ENCODE measurements around the gene CTNNA2.

CTNNA2 gene

DNA sequence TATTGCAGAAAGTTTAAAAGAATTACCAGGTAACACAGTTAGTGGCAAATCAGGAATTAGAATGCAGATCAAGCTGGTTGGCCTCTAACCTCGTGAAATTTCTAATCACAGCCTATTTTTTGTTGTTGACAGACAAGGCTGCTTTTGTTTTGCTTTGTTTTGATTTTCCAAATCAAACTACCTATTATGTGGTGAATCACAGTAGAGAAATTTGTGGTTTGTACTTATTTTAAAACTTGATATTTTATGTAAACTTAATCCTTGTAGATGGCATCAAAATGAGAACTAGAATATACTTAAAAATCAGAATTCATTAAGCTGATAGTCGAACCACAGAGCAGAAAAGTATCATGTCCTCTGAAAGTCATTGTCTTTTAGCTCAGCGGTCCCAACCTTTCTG, 258.1 kb downstream of the CTNNA2 start:
- TF ChIP-seq, protein P1, sequence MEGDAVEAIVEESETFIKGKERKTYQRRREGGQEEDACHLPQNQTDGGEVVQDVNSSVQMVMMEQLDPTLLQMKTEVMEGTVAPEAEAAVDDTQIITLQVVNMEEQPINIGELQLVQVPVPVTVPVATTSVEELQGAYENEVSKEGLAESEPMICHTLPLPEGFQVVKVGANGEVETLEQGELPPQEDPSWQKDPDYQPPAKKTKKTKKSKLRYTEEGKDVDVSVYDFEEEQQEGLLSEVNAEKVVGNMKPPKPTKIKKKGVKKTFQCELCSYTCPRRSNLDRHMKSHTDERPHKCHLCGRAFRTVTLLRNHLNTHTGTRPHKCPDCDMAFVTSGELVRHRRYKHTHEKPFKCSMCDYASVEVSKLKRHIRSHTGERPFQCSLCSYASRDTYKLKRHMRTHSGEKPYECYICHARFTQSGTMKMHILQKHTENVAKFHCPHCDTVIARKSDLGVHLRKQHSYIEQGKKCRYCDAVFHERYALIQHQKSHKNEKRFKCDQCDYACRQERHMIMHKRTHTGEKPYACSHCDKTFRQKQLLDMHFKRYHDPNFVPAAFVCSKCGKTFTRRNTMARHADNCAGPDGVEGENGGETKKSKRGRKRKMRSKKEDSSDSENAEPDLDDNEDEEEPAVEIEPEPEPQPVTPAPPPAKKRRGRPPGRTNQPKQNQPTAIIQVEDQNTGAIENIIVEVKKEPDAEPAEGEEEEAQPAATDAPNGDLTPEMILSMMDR (IDR thresholded peaks at IDR 0.05; ENCODE audit: insufficient read depth, low read depth, low read length, missing control alignments) = no peak
- H3K4me3 ChIP-seq (ENCODE audit: low read depth, low read length) = no peak overlapping the region
- DNase-seq (ENCODE audit: low read depth) = no peak

DNA sequence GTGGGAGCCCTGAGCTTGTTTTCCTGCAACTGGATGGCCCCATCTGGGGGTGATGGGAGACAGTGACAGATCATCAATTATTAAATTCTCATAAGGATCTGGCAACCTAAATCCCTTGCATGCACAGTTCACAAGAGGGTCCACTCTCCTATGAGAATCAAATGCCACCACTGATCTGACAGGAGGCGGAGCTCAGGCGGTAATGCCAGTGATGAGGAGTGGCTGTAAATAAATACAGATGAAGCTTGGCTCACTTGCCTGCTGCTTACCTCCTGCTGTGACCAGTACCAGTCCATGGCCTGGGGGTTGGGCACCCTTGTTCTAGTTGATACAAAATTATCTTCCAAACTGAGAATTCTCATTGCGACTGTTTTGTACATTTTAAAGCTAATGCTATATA, 258.6 kb downstream of the CTNNA2 start:
- no peak for DNase-seq (ENCODE audit: low read depth)
- TF ChIP-seq, protein P1 (IDR thresholded peaks at IDR 0.05; ENCODE audit: insufficient read depth, low read depth, low read length, missing control alignments) = no peak

DNA sequence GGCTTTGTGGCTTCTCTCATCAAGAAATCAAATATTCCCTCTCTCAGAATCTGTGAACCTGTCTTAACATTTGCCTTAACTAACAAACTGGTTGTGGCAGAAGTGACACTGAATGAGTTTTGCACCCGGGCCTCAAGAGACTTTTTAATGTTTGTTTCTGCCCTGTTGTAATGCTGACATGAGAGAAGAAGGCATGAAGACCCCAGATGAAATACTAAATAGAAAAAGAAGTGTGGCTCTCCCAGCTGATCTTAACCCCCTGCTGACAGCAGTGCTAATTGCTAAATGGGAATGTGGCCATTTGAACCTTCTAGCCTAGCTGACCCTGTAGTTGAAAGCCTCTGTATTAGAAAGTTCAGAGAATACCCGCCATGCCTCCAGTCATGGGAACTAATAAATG, 261.2 kb downstream of the CTNNA2 start:
- DNase-seq (ENCODE audit: low read depth) = no peak
- TF ChIP-seq, protein P1 (IDR thresholded peaks at IDR 0.05; ENCODE audit: insufficient read depth, low read depth, low read length, missing control alignments) = no peak
- H3K4me3 ChIP-seq (ENCODE audit: low read depth, low read length) = no peak overlapping the region

More for the DNA sequence above, 258.6 kb downstream of the CTNNA2 start:
- H3K4me3 ChIP-seq (ENCODE audit: low read depth, low read length) = no peak overlapping the region

DNA sequence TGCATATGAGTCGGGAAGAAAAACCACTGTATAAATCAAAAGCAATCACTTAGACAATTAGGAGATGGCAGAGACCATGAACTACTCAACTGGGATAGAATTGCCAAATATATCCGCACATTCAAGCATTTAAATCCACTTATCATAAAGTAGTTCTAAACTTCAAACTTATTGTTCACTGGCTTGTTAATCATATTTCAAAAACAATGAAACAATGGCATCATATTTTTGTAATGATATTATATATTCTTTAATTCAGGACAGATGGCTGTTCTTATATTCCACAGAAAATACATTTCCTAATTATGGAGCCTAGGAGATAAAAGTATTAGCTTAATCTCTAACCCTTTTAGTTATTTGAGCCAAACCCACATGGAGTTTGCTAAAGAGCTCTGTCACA, 263.6 kb downstream of the CTNNA2 start:
- no peak overlapping the region for H3K4me3 ChIP-seq (ENCODE audit: low read depth, low read length)
- TF ChIP-seq, protein P1 (IDR thresholded peaks at IDR 0.05; ENCODE audit: insufficient read depth, low read depth, low read length, missing control alignments) = no peak
- DNase-seq (ENCODE audit: low read depth) = no peak

DNA sequence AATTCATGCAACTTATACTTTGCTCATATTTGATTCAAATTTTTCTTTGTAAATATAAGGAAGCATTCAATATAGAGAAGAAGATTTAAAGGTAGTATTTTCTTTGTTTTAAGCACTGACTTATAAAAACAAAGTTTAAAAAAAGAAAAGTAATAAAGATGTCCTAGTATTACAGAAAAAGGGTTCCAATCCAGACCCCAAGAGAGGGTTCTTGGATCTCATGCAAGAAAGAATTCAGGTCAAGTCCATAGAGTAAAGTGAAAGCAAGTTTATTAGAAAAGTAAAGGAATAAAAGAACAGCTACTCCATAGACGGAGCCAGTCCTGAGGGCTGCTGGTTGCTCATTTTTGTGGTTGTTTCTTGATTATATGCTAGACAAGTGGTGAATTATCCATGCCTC, 267.9 kb downstream of the CTNNA2 start:
- TF ChIP-seq, protein P1 (IDR thresholded peaks at IDR 0.05; ENCODE audit: insufficient read depth, low read depth, low read length, missing control alignments) = no peak
- no peak for DNase-seq (ENCODE audit: low read depth)
- no peak overlapping the region for H3K4me3 ChIP-seq (ENCODE audit: low read depth, low read length)

DNA sequence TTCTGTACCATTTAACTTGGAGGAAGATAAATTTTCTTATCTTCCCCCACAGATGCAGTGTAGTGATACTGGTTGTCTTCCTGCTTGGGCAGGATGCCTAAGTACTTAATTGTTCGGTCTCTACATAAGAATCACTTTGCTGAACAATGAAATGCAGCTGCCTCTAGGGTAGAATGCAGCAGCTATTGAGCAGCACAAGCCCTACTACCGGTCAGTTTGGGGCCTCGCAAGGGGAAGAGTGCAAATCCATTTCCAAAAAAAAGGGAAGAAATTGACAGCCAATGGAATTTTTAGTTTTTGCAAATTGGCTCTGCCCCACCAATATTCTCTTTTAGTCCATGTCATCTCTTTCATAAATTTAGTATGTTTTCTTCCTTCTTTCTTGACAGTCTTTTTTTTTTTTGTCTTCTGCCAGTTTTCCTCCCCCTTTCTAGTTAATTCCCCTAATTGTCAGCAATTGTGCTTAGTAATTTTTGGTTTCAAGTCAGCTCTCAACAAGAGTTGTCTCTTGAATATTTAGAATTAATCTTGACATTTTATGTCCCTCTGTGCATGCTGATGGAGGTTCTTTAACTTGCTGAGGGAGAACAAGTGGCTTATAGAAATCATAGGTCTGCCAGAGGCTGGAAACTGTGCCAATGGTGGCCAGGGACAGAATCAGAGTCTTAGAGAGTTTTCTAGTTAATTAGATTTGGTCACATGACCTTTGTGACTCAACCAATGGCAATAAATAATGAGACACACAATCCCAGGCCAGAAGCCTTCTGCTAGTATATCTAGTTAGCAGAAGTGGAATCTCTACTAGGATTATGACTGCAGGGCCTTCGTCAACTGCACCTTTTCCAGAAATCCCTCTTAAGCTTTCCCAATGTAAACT, 270.0 kb downstream of the CTNNA2 start:
- no peak for DNase-seq (ENCODE audit: low read depth)
- no peak overlapping the region for H3K4me3 ChIP-seq (ENCODE audit: low read depth, low read length)
- TF ChIP-seq, protein P1 (IDR thresholded peaks at IDR 0.05; ENCODE audit: insufficient read depth, low read depth, low read length, missing control alignments) = no peak
